ENCODE data around the gene CYP26C1. TPM values are rescaled to one million over a fixed set of nuclear protein-coding genes. Genes with fewer than 3 reads are reported as not detected.

Gene CYP26C1, protein sequence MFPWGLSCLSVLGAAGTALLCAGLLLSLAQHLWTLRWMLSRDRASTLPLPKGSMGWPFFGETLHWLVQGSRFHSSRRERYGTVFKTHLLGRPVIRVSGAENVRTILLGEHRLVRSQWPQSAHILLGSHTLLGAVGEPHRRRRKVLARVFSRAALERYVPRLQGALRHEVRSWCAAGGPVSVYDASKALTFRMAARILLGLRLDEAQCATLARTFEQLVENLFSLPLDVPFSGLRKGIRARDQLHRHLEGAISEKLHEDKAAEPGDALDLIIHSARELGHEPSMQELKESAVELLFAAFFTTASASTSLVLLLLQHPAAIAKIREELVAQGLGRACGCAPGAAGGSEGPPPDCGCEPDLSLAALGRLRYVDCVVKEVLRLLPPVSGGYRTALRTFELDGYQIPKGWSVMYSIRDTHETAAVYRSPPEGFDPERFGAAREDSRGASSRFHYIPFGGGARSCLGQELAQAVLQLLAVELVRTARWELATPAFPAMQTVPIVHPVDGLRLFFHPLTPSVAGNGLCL
- not detected for polyA plus RNA-seq
- long read RNA-seq, donor 1: 0 reads
- long read RNA-seq, donor 2: 0 reads
- long read RNA-seq, donor 3: 0 reads
- long read RNA-seq, donor 4: 0 reads
- long read RNA-seq, donor 5: 0 reads
- long read RNA-seq, donor 6: 0 reads
- long read RNA-seq, donor 7: 0 reads
- long read RNA-seq, donor 8: 0 reads
- long read RNA-seq, donor 9: 0 reads
- long read RNA-seq, donor 10: 0 reads
- long read RNA-seq, donor 11: 0 reads

DNA sequence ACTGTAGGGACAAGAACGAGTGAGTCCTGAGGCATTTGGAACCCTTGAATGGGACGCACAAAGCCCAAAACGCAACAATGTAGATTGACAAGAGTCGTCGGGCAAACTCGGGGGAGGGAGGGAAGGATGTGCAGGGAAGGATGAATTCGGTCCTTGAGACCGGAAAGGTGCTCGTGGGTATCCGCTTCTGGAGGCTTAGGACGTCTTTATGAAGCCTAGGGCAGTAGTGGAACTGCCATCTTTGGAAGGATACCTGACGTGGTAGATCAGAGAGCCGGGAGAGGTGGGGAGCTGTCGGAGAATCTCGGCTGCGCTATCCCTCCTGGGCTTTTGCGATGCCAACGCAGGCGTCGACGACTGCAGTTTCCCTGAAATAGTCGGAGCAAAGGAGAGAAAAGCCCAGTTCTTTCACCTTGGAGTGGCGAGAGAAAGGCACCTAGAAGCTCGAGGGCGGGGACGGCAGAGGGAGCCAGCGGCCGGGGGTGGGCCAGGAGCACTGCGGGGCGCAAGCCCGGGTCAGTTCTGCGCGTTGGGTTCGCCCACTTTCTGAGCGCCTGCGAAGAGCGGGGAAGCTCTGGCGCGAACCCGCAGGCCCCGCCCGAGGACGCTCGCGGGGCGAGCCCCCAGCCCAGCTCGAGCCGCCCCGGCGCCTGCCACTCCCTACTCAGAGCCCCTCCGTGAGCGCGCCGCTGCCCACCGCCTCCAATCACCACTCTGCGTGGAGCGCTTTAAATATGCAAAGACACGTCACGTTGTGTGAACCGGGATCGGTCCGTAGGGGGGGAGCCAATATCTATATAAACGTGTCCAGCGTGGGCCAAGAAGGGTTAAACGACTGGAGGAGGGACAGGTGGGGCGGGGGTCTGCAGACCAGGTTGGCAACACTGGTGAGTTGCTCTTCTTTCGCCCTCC, at the start of gene CYP26C1:
Gene CYP26C1 (plus strand): TSS at position 824 of the 912 bp plus-strand sequence. CDS start 466 bp downstream, outside the sequence.
- no peak for DNase-seq
- Histone ChIP-seq H3K27ac (ENCODE audit: low read length) (no peak within 1 kb of the TSS), H3K9me3 (ENCODE audit: control insufficient read depth, low read depth, low read length) (peaks cover 6% of the 10 kb centered on the region), H3K27me3 (ENCODE audit: control insufficient read depth, insufficient read depth, low read length) (peaks cover 62% of the 10 kb centered on the region), H3K36me3 (ENCODE audit: control insufficient read depth, insufficient read depth, low read length) (no peaks in the 10 kb centered on the region), H3K4me3 (ENCODE audit: low read length) (no peak within 1 kb of the TSS), H3K4me1 (ENCODE audit: control insufficient read depth, insufficient read depth, low read length) (peaks cover 18% of the 10 kb centered on the region)
- 3% methylated on average over 6 of the region's 67 CpGs for WGBS (ENCODE audit: insufficient coverage, low lambda C conversion rate)

- H3K27ac ChIP-seq (ENCODE audit: low read length): no peak overlapping the region
- no peaks in the 10 kb centered on the region for H3K9me3 ChIP-seq (ENCODE audit: control insufficient read depth, low read depth, low read length)
- no peak overlapping the region for H3K4me3 ChIP-seq (ENCODE audit: low read length)
- H3K36me3 ChIP-seq (ENCODE audit: control insufficient read depth, insufficient read depth, low read length): no peaks in the 10 kb centered on the region
- no CpG with 5 or more reads among the region's 3 CpGs for WGBS (ENCODE audit: insufficient coverage, low lambda C conversion rate)
- H3K27me3 ChIP-seq (ENCODE audit: control insufficient read depth, insufficient read depth, low read length): no peaks in the 10 kb centered on the region
- DNase-seq: no peak
- H3K4me1 ChIP-seq (ENCODE audit: control insufficient read depth, insufficient read depth, low read length): no peaks in the 10 kb centered on the region
Observed at GRCh38 chr10:93015722-93016121, 44.9 kb upstream of the CYP26C1 start.

- H3K4me3 ChIP-seq (ENCODE audit: low read length): no peak overlapping the region
- H3K4me1 ChIP-seq (ENCODE audit: control insufficient read depth, insufficient read depth, low read length): no peaks in the 10 kb centered on the region
- H3K27ac ChIP-seq (ENCODE audit: low read length): no peak overlapping the region
- no peak for DNase-seq
- no peaks in the 10 kb centered on the region for H3K27me3 ChIP-seq (ENCODE audit: control insufficient read depth, insufficient read depth, low read length)
- no peaks in the 10 kb centered on the region for H3K36me3 ChIP-seq (ENCODE audit: control insufficient read depth, insufficient read depth, low read length)
- 100% methylated on average over 2 of the region's 4 CpGs for WGBS (ENCODE audit: insufficient coverage, low lambda C conversion rate)
- no peaks in the 10 kb centered on the region for H3K9me3 ChIP-seq (ENCODE audit: control insufficient read depth, low read depth, low read length)
Observed at GRCh38 chr10:93023013-93023650, 37.5 kb upstream of the CYP26C1 start.

GRCh38 chr10:93026072-93026471, 34.5 kb upstream of the CYP26C1 start:
- 100% methylated on average over 1 of the region's 2 CpGs for WGBS (ENCODE audit: insufficient coverage, low lambda C conversion rate)
- DNase-seq: no peak
- H3K27ac ChIP-seq (ENCODE audit: low read length): no peak overlapping the region
- H3K4me3 ChIP-seq (ENCODE audit: low read length): no peak overlapping the region
- no peaks in the 10 kb centered on the region for H3K4me1 ChIP-seq (ENCODE audit: control insufficient read depth, insufficient read depth, low read length)
- H3K27me3 ChIP-seq (ENCODE audit: control insufficient read depth, insufficient read depth, low read length): no peaks in the 10 kb centered on the region
- H3K36me3 ChIP-seq (ENCODE audit: control insufficient read depth, insufficient read depth, low read length): no peaks in the 10 kb centered on the region
- H3K9me3 ChIP-seq (ENCODE audit: control insufficient read depth, low read depth, low read length): no peaks in the 10 kb centered on the region

GRCh38 chr10:93027508-93027907, 33.1 kb upstream of the CYP26C1 start:
- no peaks in the 10 kb centered on the region for H3K4me1 ChIP-seq (ENCODE audit: control insufficient read depth, insufficient read depth, low read length)
- no peak for DNase-seq
- H3K9me3 ChIP-seq (ENCODE audit: control insufficient read depth, low read depth, low read length): no peaks in the 10 kb centered on the region
- H3K27ac ChIP-seq (ENCODE audit: low read length): no peak overlapping the region
- no peaks in the 10 kb centered on the region for H3K27me3 ChIP-seq (ENCODE audit: control insufficient read depth, insufficient read depth, low read length)
- H3K4me3 ChIP-seq (ENCODE audit: low read length): no peak overlapping the region
- no peaks in the 10 kb centered on the region for H3K36me3 ChIP-seq (ENCODE audit: control insufficient read depth, insufficient read depth, low read length)

- DNase-seq: no peak
- Histone ChIP-seq H3K4me1 (ENCODE audit: control insufficient read depth, insufficient read depth, low read length) (no peaks in the 10 kb centered on the region), H3K36me3 (ENCODE audit: control insufficient read depth, insufficient read depth, low read length) (no peaks in the 10 kb centered on the region), H3K27me3 (ENCODE audit: control insufficient read depth, insufficient read depth, low read length) (no peaks in the 10 kb centered on the region), H3K27ac (ENCODE audit: low read length) (no peak overlapping the region), H3K4me3 (ENCODE audit: low read length) (no peak overlapping the region), H3K9me3 (ENCODE audit: control insufficient read depth, low read depth, low read length) (no peaks in the 10 kb centered on the region)
- 80% methylated on average over 1 of the region's 2 CpGs for WGBS (ENCODE audit: insufficient coverage, low lambda C conversion rate)
Observed at GRCh38 chr10:93028883-93029282, 31.7 kb upstream of the CYP26C1 start.

DNA sequence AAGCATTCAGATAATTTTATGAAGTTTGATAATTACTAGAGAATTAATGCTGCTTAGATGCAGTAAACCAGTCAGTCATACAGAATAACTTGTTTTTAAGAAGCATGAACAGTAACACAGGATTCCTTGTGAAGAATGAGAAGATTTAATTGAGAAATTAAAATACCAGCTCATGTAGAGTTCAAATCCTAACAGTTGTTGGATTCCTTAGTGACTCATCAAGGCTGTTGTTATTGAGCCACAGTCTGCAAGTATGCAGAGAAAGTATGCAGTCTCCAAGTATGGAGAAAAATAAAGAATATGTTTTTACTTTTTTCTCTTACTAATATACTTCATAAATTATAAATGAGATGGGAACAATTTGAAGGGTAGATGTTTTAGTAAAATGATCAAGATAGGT, 30.2 kb upstream of the CYP26C1 start:
- no peaks in the 10 kb centered on the region for H3K27me3 ChIP-seq (ENCODE audit: control insufficient read depth, insufficient read depth, low read length)
- H3K27ac ChIP-seq (ENCODE audit: low read length): no peak overlapping the region
- no peaks in the 10 kb centered on the region for H3K36me3 ChIP-seq (ENCODE audit: control insufficient read depth, insufficient read depth, low read length)
- no peak for DNase-seq
- H3K4me3 ChIP-seq (ENCODE audit: low read length): no peak overlapping the region
- peaks cover 4% of the 10 kb centered on the region for H3K4me1 ChIP-seq (ENCODE audit: control insufficient read depth, insufficient read depth, low read length)
- no peaks in the 10 kb centered on the region for H3K9me3 ChIP-seq (ENCODE audit: control insufficient read depth, low read depth, low read length)

DNA sequence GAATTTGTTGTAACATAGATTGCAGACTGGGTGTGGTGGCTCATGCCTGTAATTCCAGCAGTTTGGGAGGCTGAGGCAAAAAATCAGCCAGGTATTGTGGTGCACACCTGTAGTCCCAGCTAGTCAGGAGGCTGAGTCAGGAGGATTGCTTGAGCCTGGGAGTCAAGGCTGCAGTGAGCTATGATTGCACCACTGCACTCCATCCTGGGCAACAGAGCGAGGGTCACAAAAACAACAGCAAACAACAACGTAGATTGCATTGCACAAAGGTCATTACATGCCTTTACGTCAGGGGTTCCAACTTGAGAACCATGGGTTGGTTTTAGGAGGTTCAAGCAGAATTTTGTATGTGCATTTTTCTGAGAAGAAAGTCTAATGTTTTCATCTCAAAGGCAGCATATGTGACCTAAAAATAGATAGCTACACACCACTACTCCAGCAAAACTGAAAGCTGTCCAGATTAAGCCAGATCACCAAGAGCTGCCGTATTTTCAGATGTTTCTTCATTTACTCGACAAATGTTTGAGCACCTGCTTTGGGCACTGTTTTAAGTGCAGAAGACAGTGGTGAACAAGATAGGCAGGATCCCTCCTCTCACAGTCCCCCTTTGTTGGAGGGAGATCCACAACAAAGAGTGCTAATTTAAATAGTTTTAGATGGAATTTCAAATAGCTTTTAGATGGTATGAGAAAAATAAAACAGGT, 28.3 kb upstream of the CYP26C1 start:
- Histone ChIP-seq H3K9me3 (ENCODE audit: control insufficient read depth, low read depth, low read length) (no peaks in the 10 kb centered on the region), H3K27ac (ENCODE audit: low read length) (peak overlapping the region; percentile 41), H3K4me3 (ENCODE audit: low read length) (no peak overlapping the region), H3K27me3 (ENCODE audit: control insufficient read depth, insufficient read depth, low read length) (no peaks in the 10 kb centered on the region), H3K4me1 (ENCODE audit: control insufficient read depth, insufficient read depth, low read length) (peaks cover 4% of the 10 kb centered on the region), H3K36me3 (ENCODE audit: control insufficient read depth, insufficient read depth, low read length) (no peaks in the 10 kb centered on the region)
- no peak for DNase-seq
- no CpG with 5 or more reads among the region's 5 CpGs for WGBS (ENCODE audit: insufficient coverage, low lambda C conversion rate)

GRCh38 chr10:93032809-93033137, 27.8 kb upstream of the CYP26C1 start:
- Histone ChIP-seq H3K9me3 (ENCODE audit: control insufficient read depth, low read depth, low read length) (no peaks in the 10 kb centered on the region), H3K4me1 (ENCODE audit: control insufficient read depth, insufficient read depth, low read length) (peaks cover 4% of the 10 kb centered on the region), H3K36me3 (ENCODE audit: control insufficient read depth, insufficient read depth, low read length) (no peaks in the 10 kb centered on the region), H3K4me3 (ENCODE audit: low read length) (no peak overlapping the region), H3K27me3 (ENCODE audit: control insufficient read depth, insufficient read depth, low read length) (no peaks in the 10 kb centered on the region), H3K27ac (ENCODE audit: low read length) (no peak overlapping the region)
- WGBS (ENCODE audit: insufficient coverage, low lambda C conversion rate): no CpG with 5 or more reads among the region's 1 CpG
- DNase-seq: peak; percentile 12 to 42
